GM19025 (cell line): ENCODE measurements around the gene EEFSEC.

Experiments used
- ATAC-seq: cut with Tn5 transposase; IDR thresholded peaks from one replicate; pipeline ENCODE4 v1.9.1; 2021; ENCODE audit warnings: mild to moderate bottlenecking, low read depth, moderate library complexity; ENCODE audit not compliant: unreplicated experiment

The EEFSEC gene

GRCh38 chr3:128180913-128181312 lies 27.6 kb downstream of the EEFSEC start:
- ATAC-seq: no peak

- ATAC-seq: no peak
Observed at GRCh38 chr3:128182656-128183055, 29.4 kb downstream of the EEFSEC start.

GRCh38 chr3:128185630-128186447 lies 32.6 kb downstream of the EEFSEC start:
- no peak for ATAC-seq

GRCh38 chr3:128187495-128187894 lies 34.2 kb downstream of the EEFSEC start:
- ATAC-seq: no peak

GRCh38 chr3:128188326-128188725 lies 35.0 kb downstream of the EEFSEC start:
- ATAC-seq: no peak

GRCh38 chr3:128188956-128189355 lies 35.7 kb downstream of the EEFSEC start:
- no peak for ATAC-seq

- no peak for ATAC-seq
Observed at GRCh38 chr3:128190501-128190900, 37.2 kb downstream of the EEFSEC start.

GRCh38 chr3:128192131-128192530 lies 38.9 kb downstream of the EEFSEC start:
- ATAC-seq: no peak

GRCh38 chr3:128193168-128193567 lies 39.9 kb downstream of the EEFSEC start:
- ATAC-seq: no peak

- no peak for ATAC-seq
Observed at GRCh38 chr3:128194843-128195242, 41.6 kb downstream of the EEFSEC start.

GRCh38 chr3:128195369-128195768 lies 42.1 kb downstream of the EEFSEC start:
- ATAC-seq: no peak

GRCh38 chr3:128195802-128196201 lies 42.5 kb downstream of the EEFSEC start:
- no peak for ATAC-seq

GRCh38 chr3:128196647-128197046 lies 43.4 kb downstream of the EEFSEC start:
- ATAC-seq: no peak

GRCh38 chr3:128197855-128198254 lies 44.6 kb downstream of the EEFSEC start:
- no peak for ATAC-seq

- ATAC-seq: no peak
Observed at GRCh38 chr3:128198313-128198712, 45.0 kb downstream of the EEFSEC start.

GRCh38 chr3:128199110-128199509 lies 45.8 kb downstream of the EEFSEC start:
- ATAC-seq: no peak

GRCh38 chr3:128201158-128201755 lies 48.0 kb downstream of the EEFSEC start:
- ATAC-seq: no peak

- ATAC-seq: no peak
Observed at GRCh38 chr3:128203169-128203568, 49.9 kb downstream of the EEFSEC start.

GRCh38 chr3:128205558-128206145 lies 52.4 kb downstream of the EEFSEC start:
- ATAC-seq: no peak

- ATAC-seq: no peak
Observed at GRCh38 chr3:128207951-128208350, 54.7 kb downstream of the EEFSEC start.

GRCh38 chr3:128210711-128211110 lies 57.4 kb downstream of the EEFSEC start:
- ATAC-seq: no peak

GRCh38 chr3:128214056-128214455 lies 60.8 kb downstream of the EEFSEC start:
- no peak for ATAC-seq
